ENCODE results near the gene BCKDK. TPM values are rescaled to one million over a fixed set of nuclear protein-coding genes. Genes with fewer than 3 reads are reported as not detected.
A peak's percentile ranks its signal among the peaks of the same experiment; 100 is the strongest.

BCKDK gene
- total RNA-seq, 2 experiments from 2014 or later, result 39.0 to 40.4 TPM

DNA sequence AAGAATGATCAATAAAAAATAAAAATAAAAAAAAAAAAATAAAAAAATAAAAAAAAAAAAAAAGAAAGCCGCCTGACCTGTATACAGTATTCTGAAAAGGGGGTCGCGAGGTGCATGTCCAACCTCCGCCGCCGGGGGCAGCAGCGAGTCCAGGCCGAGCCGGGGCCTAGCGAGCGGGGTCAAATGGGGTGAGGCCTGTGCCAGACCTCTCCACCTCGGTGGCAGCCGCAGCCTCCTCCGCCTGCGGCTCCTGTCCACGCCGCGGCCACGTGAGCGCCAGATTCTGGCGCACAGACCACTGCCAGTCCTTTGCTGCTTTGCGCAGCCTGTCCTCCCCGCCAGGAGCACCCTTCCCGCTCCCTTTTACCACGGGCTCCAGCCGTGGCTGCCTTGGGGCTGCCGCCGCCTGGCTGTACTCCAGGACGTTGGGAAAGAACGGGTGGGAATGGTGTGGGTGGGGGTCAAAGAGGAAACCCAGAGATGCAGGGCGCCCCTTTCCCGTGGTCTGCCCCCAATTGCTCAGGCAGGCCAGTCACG is 2.4 kb upstream of the BCKDK start:
- no TSS peak for BruUV-seq (replicated peaks)
- H3K9me3 ChIP-seq (ENCODE audit: low read length), result no peaks in the 10 kb centered on the region
- no peak overlapping the region for H3K4me3 ChIP-seq (ENCODE audit: low read depth, low read length, poor library complexity, severe bottlenecking)
- POLR2A ChIA-PET, result no interaction called here
- peak overlapping the region; percentile 67 for H2AFZ ChIP-seq (ENCODE audit: low read length)
- peak; percentile 77 for DNase-seq (ENCODE audit: low spot score)
- H3K9me2 ChIP-seq (ENCODE audit: insufficient read depth, low read length), result no peaks in the 10 kb centered on the region
- H3K27ac ChIP-seq (ENCODE audit: low read depth, low read length, poor library complexity, severe bottlenecking), result no peak overlapping the region
- intact Hi-C loops (cut with micrococcal nuclease; ENCODE audit: unreplicated experiment), result no loop called here
- no peaks in the 10 kb centered on the region for H3K79me2 ChIP-seq (ENCODE audit: insufficient read depth, low read depth, low read length)
- H3K4me2 ChIP-seq (ENCODE audit: low read length), result peak overlapping the region; percentile 27; the same call in 1 of the 2 replicates
- no peaks in the 10 kb centered on the region for H4K20me1 ChIP-seq (ENCODE audit: insufficient read depth, low read length)
- peaks cover 8% of the 10 kb centered on the region; the same call in 1 of the 2 replicates for H3K36me3 ChIP-seq (ENCODE audit: insufficient read depth, low read length)
- peaks cover 18% of the 10 kb centered on the region for H3K4me1 ChIP-seq (ENCODE audit: insufficient read depth, low read length, poor library complexity, severe bottlenecking)
- TF ChIP-seq, protein P1, sequence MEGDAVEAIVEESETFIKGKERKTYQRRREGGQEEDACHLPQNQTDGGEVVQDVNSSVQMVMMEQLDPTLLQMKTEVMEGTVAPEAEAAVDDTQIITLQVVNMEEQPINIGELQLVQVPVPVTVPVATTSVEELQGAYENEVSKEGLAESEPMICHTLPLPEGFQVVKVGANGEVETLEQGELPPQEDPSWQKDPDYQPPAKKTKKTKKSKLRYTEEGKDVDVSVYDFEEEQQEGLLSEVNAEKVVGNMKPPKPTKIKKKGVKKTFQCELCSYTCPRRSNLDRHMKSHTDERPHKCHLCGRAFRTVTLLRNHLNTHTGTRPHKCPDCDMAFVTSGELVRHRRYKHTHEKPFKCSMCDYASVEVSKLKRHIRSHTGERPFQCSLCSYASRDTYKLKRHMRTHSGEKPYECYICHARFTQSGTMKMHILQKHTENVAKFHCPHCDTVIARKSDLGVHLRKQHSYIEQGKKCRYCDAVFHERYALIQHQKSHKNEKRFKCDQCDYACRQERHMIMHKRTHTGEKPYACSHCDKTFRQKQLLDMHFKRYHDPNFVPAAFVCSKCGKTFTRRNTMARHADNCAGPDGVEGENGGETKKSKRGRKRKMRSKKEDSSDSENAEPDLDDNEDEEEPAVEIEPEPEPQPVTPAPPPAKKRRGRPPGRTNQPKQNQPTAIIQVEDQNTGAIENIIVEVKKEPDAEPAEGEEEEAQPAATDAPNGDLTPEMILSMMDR (conservative IDR thresholded peaks at IDR 0.05; ENCODE audit: low read length), result peak; percentile 75
- no peak for TF ChIP-seq EZH2phosphoT487 (IDR thresholded peaks at IDR 0.05; ENCODE audit: borderline replicate concordance, low read depth, low read length)
- CTCF ChIA-PET (ENCODE audit: unreplicated experiment), result no interaction called here

DNA sequence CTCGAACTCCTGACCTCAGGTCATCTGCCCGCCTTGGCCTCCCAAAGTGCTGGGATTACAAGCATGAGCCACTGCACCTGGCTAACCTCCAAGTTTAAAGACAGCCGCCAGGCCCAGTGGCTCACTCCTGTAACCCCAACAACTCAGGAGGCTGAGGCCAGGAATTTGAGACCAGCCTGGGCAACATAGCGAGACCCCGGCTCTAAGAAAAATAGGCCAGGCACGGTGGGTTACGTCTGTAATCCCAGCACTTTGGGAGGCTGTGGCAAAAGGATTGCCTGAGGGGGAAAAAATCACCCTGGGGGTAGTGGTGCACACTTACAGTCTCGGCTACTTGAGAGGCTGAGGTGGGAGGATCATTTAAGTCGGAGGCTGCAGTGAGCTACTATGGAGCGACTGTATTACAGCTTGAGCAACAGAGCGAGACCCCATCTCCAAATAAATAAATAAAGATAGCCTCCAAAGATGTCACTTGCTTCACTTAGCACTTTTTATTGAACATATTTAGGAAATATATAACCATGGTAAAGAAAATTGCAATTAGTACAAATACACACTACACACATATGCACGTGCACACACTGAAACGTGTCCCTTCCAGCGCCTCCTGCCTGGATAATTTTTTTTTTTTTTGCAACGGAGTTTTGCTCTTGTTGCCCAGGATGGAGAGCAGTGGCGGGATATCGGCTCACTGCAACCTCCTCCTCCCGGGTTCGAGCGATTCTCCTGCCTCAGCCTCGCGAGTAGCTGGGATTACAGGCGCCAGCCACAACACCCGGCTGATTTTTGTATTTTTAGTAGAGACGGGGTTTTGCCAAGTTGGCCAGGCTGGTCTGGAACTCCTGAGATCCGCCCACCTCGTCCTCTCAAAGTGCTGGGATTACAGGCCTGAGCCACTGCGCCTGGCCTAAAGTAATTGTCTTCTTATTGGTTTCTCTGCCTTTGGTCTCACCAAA is 1.4 kb upstream of the BCKDK start:
- peaks cover 18% of the 10 kb centered on the region for H3K36me3 ChIP-seq (ENCODE audit: insufficient read depth, low read length)
- DNase-seq (ENCODE audit: low spot score), result no peak
- no peaks in the 10 kb centered on the region for H3K9me3 ChIP-seq (ENCODE audit: low read length)
- peak overlapping the region; percentile 87 for H3K4me3 ChIP-seq (ENCODE audit: low read depth, low read length, poor library complexity, severe bottlenecking)
- H3K4me2 ChIP-seq (ENCODE audit: low read length), result peak overlapping the region; percentile 96
- H3K79me2 ChIP-seq (ENCODE audit: insufficient read depth, low read depth, low read length), result no peaks in the 10 kb centered on the region
- POLR2A ChIA-PET, result interaction anchor here (0.6 to 1.7 kb wide), 3 partner anchors 11 to 44 kb away, joined by 3 to 8 read pairs (median 5); partner anchors contain the start of gene KAT8
- peak overlapping the region; percentile 38 for H3K27ac ChIP-seq (ENCODE audit: low read depth, low read length, poor library complexity, severe bottlenecking)
- H3K4me1 ChIP-seq (ENCODE audit: insufficient read depth, low read length, poor library complexity, severe bottlenecking), result peaks cover 18% of the 10 kb centered on the region
- no peaks in the 10 kb centered on the region for H3K9me2 ChIP-seq (ENCODE audit: insufficient read depth, low read length)
- CTCF ChIA-PET (ENCODE audit: unreplicated experiment), result interaction anchor here (1.0 kb wide), 1 partner anchor 14 kb away, joined by 4 read pairs; no protein-coding TSS in a partner anchor
- BruUV-seq (replicated peaks), result no TSS peak
- H2AFZ ChIP-seq (ENCODE audit: low read length), result no peak overlapping the region
- intact Hi-C loops (cut with micrococcal nuclease; ENCODE audit: unreplicated experiment), result no loop called here
- TF ChIP-seq, protein P1 (conservative IDR thresholded peaks at IDR 0.05; ENCODE audit: low read length), result no peak
- TF ChIP-seq EZH2phosphoT487 (IDR thresholded peaks at IDR 0.05; ENCODE audit: borderline replicate concordance, low read depth, low read length), result no peak
- no peaks in the 10 kb centered on the region for H4K20me1 ChIP-seq (ENCODE audit: insufficient read depth, low read length)
